GM20000 (cell line): ENCODE data around the gene CCDC70.

Experiments
- DNase-seq: peaks from one replicate; pipeline ENCODE4 v3.0.0; 2012; ENCODE audit warnings: low spot score
- CTCF ChIP-seq: IDR thresholded peaks from 2 replicates; pipeline ENCODE4 v1.5.1; 2012; ENCODE audit warnings: mild to moderate bottlenecking, control low read depth; ENCODE audit errors: extremely low read depth, missing control alignments

CCDC70 gene

DNA sequence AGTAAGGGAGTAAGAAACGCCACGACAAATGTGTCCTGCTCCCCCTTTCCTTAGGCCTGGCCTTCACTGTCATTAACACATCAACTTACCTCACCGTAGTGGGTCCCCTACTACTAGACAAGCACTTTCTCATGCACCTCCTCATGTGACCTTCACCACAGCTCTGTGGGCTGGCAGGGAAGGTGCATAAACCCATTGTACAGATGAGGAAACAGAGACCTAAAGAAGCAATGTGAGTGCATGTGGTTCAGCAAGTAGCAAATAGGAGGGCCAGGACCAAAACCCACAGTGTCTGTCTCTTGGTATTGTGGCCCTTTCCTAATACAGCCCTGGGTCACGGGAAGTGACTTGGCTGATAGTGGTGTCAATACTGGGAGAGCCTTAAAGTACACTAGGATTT, 5.3 kb downstream of the CCDC70 start:
- no peak for DNase-seq

GRCh38 chr13:51869916-51870315, 8.1 kb downstream of the CCDC70 start:
- no peak for TF ChIP-seq CTCF

More for the DNA sequence above, 5.3 kb downstream of the CCDC70 start:
- no peak for TF ChIP-seq CTCF

DNA sequence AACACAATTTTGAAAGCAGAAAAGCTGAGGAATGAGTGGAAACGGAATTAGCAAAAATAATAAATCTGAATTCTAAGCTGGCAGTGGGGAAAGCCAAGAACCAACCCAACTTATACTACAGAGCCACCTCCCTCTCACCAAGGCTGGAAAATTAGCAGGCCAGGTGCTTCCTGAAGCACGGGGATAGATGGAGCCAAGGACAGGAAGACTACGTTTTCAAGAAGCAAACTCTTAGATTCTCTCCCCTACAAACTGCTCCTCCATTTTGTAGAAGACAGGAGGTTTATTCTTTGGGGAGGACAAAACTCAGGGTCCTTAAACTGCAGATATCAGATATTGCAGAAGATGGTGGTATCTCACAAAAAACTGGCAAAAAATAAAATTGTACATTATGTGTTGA, 8.8 kb downstream of the CCDC70 start:
- no peak for TF ChIP-seq CTCF
- DNase-seq: no peak

More at GRCh38 chr13:51869916-51870315, 8.1 kb downstream of the CCDC70 start:
- no peak for DNase-seq

- no peak for DNase-seq
- TF ChIP-seq CTCF: no peak
Observed at GRCh38 chr13:51873117-51873798, 11.5 kb downstream of the CCDC70 start.

- TF ChIP-seq CTCF: no peak
- DNase-seq: no peak
Observed at GRCh38 chr13:51873837-51874236, 12.1 kb downstream of the CCDC70 start.

DNA sequence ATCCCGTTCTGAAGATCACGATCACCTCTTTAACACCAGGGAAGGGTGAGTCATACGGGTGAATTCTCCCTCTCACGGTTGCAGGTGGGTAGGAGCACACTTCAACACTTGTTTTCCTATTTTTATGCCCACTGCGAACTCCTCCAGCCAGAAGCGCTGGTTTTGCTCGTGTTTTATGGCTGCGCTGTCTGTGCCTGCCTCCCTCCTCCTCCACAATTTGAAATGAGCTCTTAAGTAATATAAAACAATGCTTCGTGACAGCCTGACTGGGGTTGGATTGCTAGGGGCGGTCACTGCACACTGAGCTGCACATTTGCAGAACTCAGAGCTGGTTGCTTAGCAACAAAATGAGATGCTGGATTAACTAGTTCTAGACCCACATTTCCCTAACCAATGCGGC, 12.9 kb downstream of the CCDC70 start:
- no peak for TF ChIP-seq CTCF
- no peak for DNase-seq

DNA sequence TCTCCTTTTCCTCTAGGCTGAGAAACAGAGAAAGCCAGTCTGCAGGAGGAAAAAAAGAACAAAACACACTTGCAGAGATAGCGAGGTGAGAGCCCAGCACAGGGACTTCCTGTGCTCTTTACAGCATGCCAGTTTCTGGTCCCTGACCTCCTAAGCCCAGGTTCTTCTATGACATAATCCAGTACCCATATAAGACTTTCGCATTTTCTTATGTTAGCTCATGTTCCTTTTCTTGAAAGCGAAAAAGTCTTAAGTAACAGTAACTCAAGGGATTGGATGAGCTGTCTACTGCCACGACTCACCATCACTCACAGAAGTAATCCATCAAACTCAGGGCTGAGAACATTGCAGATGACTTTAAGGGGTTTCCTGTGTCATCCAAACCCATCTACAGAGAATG, 17.4 kb downstream of the CCDC70 start:
- no peak for TF ChIP-seq CTCF
- no peak for DNase-seq
